Activated T-cell treated with anti-CD3 and anti-CD28 coated beads, Interleukin-2, amount 50 U/mL, for 24 hours (primary cell): ENCODE results near the gene GDNF.
"Not testable (repeated sequence)": the region's sequence is repeated elsewhere in the genome, so short reads cannot be mapped to it uniquely, and the experiment has no call there.

Experiments
- DNase-seq: peaks from one replicate; pipeline ENCODE4 v3.0.0-alpha.2; 2020
- H3K27ac Mint-ChIP-seq: 2 replicates; pipeline ENCODE4 v1.8.0; 2020; ENCODE audit warnings: mild to moderate bottlenecking, mixed read lengths
- H3K27me3 Mint-ChIP-seq: 2 replicates; pipeline ENCODE4 v1.8.0; 2020; ENCODE audit warnings: mixed read lengths
- H3K36me3 Mint-ChIP-seq: 2 replicates; pipeline ENCODE4 v1.8.0; 2020; ENCODE audit warnings: low read depth, mixed read lengths
- H3K4me1 Mint-ChIP-seq: 2 replicates; pipeline ENCODE4 v1.8.0; 2020; ENCODE audit warnings: low read depth, mixed read lengths
- H3K4me3 Mint-ChIP-seq: 2 replicates; pipeline ENCODE4 v1.8.0; 2020; ENCODE audit warnings: mild to moderate bottlenecking, moderate library complexity, mixed read lengths
- H3K9me3 Mint-ChIP-seq: 2 replicates; pipeline ENCODE4 v1.8.0; 2020; ENCODE audit warnings: mixed read lengths

Gene GDNF

GRCh38 chr5:37795292-37795691 lies 44.5 kb downstream of the GDNF start:
- not testable (repeated sequence) for H3K4me1 Mint-ChIP-seq, H3K4me3 Mint-ChIP-seq, H3K36me3 Mint-ChIP-seq, DNase-seq, H3K27ac Mint-ChIP-seq
- Mint-ChIP-seq H3K9me3 (peaks cover 10% of the 10 kb centered on the region), H3K27me3 (peaks cover 13% of the 10 kb centered on the region)

- peaks cover 10% of the 10 kb centered on the region for H3K9me3 Mint-ChIP-seq
Measured at GRCh38 chr5:37792975-37793631, 46.7 kb downstream of the GDNF start.

GRCh38 chr5:37791321-37791720 lies 48.5 kb downstream of the GDNF start:
- H3K27me3 Mint-ChIP-seq, result peaks cover 15% of the 10 kb centered on the region
- no peak overlapping the region for H3K27ac Mint-ChIP-seq
- no peak for DNase-seq

More at GRCh38 chr5:37792975-37793631, 46.7 kb downstream of the GDNF start:
- Mint-ChIP-seq H3K4me3 (no peak overlapping the region), H3K36me3 (no peaks in the 10 kb centered on the region), H3K27ac (no peak overlapping the region), H3K4me1 (no peaks in the 10 kb centered on the region), H3K27me3 (peaks cover 19% of the 10 kb centered on the region)
- no peak for DNase-seq

GRCh38 chr5:37789991-37790390 lies 49.9 kb downstream of the GDNF start:
- peaks cover 16% of the 10 kb centered on the region for H3K27me3 Mint-ChIP-seq
- no peaks in the 10 kb centered on the region for H3K36me3 Mint-ChIP-seq
- no peak overlapping the region for H3K4me3 Mint-ChIP-seq
- H3K27ac Mint-ChIP-seq, result no peak overlapping the region
- no peak for DNase-seq
- peaks cover 3% of the 10 kb centered on the region for H3K9me3 Mint-ChIP-seq
- H3K4me1 Mint-ChIP-seq, result no peaks in the 10 kb centered on the region

More at GRCh38 chr5:37791321-37791720, 48.5 kb downstream of the GDNF start:
- no peaks in the 10 kb centered on the region for H3K36me3 Mint-ChIP-seq
- no peak overlapping the region for H3K4me3 Mint-ChIP-seq
- peaks cover 7% of the 10 kb centered on the region for H3K9me3 Mint-ChIP-seq
- H3K4me1 Mint-ChIP-seq, result no peaks in the 10 kb centered on the region

GRCh38 chr5:37787742-37788141 lies 52.1 kb downstream of the GDNF start:
- Mint-ChIP-seq H3K36me3 (no peaks in the 10 kb centered on the region), H3K4me3 (no peak overlapping the region), H3K9me3 (no peaks in the 10 kb centered on the region), H3K27me3 (peaks cover 10% of the 10 kb centered on the region), H3K4me1 (no peaks in the 10 kb centered on the region), H3K27ac (no peak overlapping the region)
- DNase-seq, result no peak

GRCh38 chr5:37786862-37787519 lies 52.9 kb downstream of the GDNF start:
- H3K36me3 Mint-ChIP-seq, result no peaks in the 10 kb centered on the region
- no peaks in the 10 kb centered on the region for H3K9me3 Mint-ChIP-seq
- no peak for DNase-seq
- H3K4me1 Mint-ChIP-seq, result no peaks in the 10 kb centered on the region
- H3K27me3 Mint-ChIP-seq, result peaks cover 10% of the 10 kb centered on the region
- no peak overlapping the region for H3K4me3 Mint-ChIP-seq
- no peak overlapping the region for H3K27ac Mint-ChIP-seq

GRCh38 chr5:37786416-37786815 lies 53.4 kb downstream of the GDNF start:
- no peak overlapping the region for H3K27ac Mint-ChIP-seq
- peaks cover 8% of the 10 kb centered on the region for H3K27me3 Mint-ChIP-seq
- no peaks in the 10 kb centered on the region for H3K4me1 Mint-ChIP-seq
- DNase-seq, result no peak
- no peaks in the 10 kb centered on the region for H3K36me3 Mint-ChIP-seq
- no peaks in the 10 kb centered on the region for H3K9me3 Mint-ChIP-seq
- H3K4me3 Mint-ChIP-seq, result no peak overlapping the region

GRCh38 chr5:37781409-37781808 lies 58.4 kb downstream of the GDNF start:
- not testable (repeated sequence) for H3K27me3 Mint-ChIP-seq, DNase-seq, H3K27ac Mint-ChIP-seq, H3K36me3 Mint-ChIP-seq, H3K4me3 Mint-ChIP-seq, H3K9me3 Mint-ChIP-seq, H3K4me1 Mint-ChIP-seq

- Mint-ChIP-seq H3K27ac (no peak overlapping the region), H3K36me3 (peaks cover 4% of the 10 kb centered on the region), H3K4me3 (no peak overlapping the region), H3K4me1 (no peaks in the 10 kb centered on the region), H3K27me3 (no peaks in the 10 kb centered on the region), H3K9me3 (peaks cover 15% of the 10 kb centered on the region)
- DNase-seq, result no peak
Measured at GRCh38 chr5:37777432-37778130, 62.3 kb downstream of the GDNF start.

- Mint-ChIP-seq H3K27me3 (peaks cover 2% of the 10 kb centered on the region), H3K4me1 (no peaks in the 10 kb centered on the region), H3K9me3 (peaks cover 15% of the 10 kb centered on the region), H3K36me3 (peaks cover 4% of the 10 kb centered on the region), H3K27ac (no peak overlapping the region), H3K4me3 (no peak overlapping the region)
- DNase-seq, result no peak
Measured at GRCh38 chr5:37776826-37777225, 63.0 kb downstream of the GDNF start.

- Mint-ChIP-seq H3K27me3 (peaks cover 11% of the 10 kb centered on the region), H3K4me3 (no peak overlapping the region), H3K27ac (no peak overlapping the region), H3K9me3 (peaks cover 15% of the 10 kb centered on the region), H3K36me3 (peaks cover 4% of the 10 kb centered on the region), H3K4me1 (no peaks in the 10 kb centered on the region)
- no peak for DNase-seq
Measured at GRCh38 chr5:37774912-37775483, 64.8 kb downstream of the GDNF start.

GRCh38 chr5:37773809-37774208 lies 66.0 kb downstream of the GDNF start:
- Mint-ChIP-seq H3K9me3 (peaks cover 15% of the 10 kb centered on the region), H3K36me3 (peaks cover 4% of the 10 kb centered on the region), H3K4me3 (no peak overlapping the region), H3K27me3 (peaks cover 18% of the 10 kb centered on the region), H3K27ac (no peak overlapping the region), H3K4me1 (no peaks in the 10 kb centered on the region)
- no peak for DNase-seq

GRCh38 chr5:37772255-37772654 lies 67.6 kb downstream of the GDNF start:
- peaks cover 4% of the 10 kb centered on the region for H3K36me3 Mint-ChIP-seq
- H3K9me3 Mint-ChIP-seq, result peaks cover 15% of the 10 kb centered on the region
- H3K27me3 Mint-ChIP-seq, result peaks cover 18% of the 10 kb centered on the region
- H3K4me3 Mint-ChIP-seq, result no peak overlapping the region
- no peak for DNase-seq
- no peaks in the 10 kb centered on the region for H3K4me1 Mint-ChIP-seq
- H3K27ac Mint-ChIP-seq, result no peak overlapping the region

- Mint-ChIP-seq H3K36me3 (peaks cover 4% of the 10 kb centered on the region), H3K27ac (no peak overlapping the region), H3K9me3 (peaks cover 15% of the 10 kb centered on the region), H3K4me1 (no peaks in the 10 kb centered on the region), H3K4me3 (no peak overlapping the region), H3K27me3 (peaks cover 18% of the 10 kb centered on the region)
- no peak for DNase-seq
Measured at GRCh38 chr5:37771731-37772130, 68.1 kb downstream of the GDNF start.

GRCh38 chr5:37771203-37771611 lies 68.6 kb downstream of the GDNF start:
- H3K4me1 Mint-ChIP-seq, result no peaks in the 10 kb centered on the region
- peaks cover 4% of the 10 kb centered on the region for H3K36me3 Mint-ChIP-seq
- H3K27me3 Mint-ChIP-seq, result peaks cover 18% of the 10 kb centered on the region
- no peak overlapping the region for H3K27ac Mint-ChIP-seq
- peaks cover 15% of the 10 kb centered on the region for H3K9me3 Mint-ChIP-seq
- no peak for DNase-seq
- H3K4me3 Mint-ChIP-seq, result no peak overlapping the region
